NCI-H1417 treated with DMSO at 0.1 percent for 48 hours (cell line): ENCODE results near the gene NEO1.

Source experiments
- DNase-seq: peaks from one replicate; lab custom pipeline; 2025; lab: John Stamatoyannopoulos, UW

Gene NEO1

DNA sequence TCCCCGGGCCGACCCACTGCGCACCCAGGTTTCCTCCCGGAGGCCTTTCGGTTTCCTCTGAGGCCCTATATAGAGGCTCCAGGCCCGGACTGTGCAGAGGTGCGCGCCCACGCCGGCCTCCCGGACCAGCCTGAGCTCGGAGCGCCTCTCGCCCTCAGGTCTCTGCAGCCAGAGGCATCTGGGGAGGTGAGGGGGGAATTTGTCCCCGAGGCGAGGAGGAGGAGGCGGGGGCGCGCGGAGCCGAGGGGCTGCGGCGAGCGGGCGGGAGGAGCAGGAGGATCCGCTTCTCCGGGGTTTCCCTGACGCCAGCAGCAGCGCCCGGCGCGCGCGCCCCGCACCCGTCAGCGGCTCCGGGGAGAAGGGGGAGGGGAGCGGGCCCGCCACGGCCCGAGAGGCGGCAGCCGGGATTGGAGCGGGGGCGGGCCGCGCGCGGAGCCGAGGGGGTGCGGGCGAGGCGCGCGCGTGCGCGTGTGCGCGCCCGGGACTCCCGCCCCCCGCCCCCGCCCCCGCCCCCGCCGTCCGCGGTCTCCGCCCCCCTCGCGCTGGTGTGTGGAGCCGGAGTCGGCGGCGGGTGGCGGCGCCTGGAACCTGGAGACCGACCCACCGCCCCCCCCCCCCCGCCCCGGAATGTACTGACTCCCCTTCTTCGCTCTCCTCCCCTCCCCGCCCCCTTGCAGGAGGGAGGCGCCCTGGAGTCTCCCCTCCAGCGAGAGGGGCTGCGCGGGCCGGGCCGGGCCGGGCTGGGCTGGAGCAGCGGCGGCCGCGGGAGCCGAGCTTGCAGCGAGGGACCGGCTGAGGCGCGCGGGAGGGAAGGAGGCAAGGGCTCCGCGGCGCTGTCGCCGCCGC, at the start of gene NEO1:
NEO1 (plus strand) TSS at position 657 of the 846 bp plus-strand sequence. CDS start 213 bp downstream, outside the sequence.
- DNase-seq, result peak; percentile 74

DNA sequence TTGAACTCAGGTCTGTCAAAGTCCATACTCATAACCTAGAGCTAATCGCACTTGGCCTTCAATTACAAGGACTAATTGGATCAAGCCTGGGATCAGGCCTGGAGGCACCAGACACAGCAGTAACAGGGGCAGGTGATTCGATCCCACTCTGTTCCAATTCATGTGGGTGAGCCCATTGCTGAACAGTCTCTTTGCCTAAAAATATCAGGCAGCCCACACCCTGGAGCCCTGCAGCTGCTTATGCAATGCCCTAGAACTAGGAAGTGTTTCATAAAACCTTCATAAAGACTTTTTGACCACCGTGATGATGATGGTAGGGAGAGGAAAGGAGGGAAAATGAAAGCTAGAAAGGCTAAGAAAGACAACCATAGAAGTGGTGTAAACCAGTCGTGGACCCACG, 47.8 kb upstream of the NEO1 start:
- no peak for DNase-seq

DNA sequence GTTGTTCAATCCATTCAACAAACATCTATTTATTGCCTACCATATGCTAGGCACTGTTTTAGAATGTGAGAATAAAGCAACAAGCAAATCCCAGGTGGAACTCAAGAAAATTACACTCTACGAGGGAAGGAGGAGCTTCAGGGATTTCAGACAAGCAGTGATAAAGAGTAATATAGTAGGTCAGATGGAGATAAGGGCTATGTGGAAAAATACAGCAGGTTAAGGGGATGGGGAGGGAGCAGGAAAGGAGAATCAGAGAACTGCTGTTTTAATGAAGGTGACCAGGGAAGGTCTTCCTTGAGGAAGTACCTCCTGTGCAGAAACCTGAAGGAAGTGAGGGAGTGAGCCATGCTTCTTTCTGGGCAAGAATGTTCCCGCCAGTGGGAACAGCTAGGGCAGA, 47.2 kb upstream of the NEO1 start:
- DNase-seq, result no peak

DNA sequence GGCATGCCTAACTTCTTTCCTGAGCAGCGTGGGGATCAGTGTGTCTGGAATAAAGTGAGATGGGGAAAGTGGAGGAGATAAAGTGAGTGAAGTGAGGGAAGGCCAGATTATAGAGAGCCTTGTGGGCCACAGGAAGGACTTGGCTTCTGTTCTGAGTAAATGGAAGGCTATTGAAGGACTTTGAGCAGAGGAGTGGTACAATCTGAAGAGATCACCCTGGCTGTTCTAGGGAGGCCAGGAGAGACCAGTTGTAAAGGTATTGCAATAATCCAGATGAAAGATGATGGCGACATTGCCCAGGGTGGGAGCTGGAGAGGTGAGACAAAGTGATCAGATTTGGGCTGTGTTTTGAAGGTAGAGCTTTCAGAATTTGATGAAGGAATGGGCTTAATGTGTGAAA, 46.8 kb upstream of the NEO1 start:
- DNase-seq, result no peak

GRCh38 chr15:73006523-73006922, 45.7 kb upstream of the NEO1 start:
- DNase-seq, result no peak

GRCh38 chr15:73009066-73010056, 42.9 kb upstream of the NEO1 start:
- DNase-seq, result no peak

DNA sequence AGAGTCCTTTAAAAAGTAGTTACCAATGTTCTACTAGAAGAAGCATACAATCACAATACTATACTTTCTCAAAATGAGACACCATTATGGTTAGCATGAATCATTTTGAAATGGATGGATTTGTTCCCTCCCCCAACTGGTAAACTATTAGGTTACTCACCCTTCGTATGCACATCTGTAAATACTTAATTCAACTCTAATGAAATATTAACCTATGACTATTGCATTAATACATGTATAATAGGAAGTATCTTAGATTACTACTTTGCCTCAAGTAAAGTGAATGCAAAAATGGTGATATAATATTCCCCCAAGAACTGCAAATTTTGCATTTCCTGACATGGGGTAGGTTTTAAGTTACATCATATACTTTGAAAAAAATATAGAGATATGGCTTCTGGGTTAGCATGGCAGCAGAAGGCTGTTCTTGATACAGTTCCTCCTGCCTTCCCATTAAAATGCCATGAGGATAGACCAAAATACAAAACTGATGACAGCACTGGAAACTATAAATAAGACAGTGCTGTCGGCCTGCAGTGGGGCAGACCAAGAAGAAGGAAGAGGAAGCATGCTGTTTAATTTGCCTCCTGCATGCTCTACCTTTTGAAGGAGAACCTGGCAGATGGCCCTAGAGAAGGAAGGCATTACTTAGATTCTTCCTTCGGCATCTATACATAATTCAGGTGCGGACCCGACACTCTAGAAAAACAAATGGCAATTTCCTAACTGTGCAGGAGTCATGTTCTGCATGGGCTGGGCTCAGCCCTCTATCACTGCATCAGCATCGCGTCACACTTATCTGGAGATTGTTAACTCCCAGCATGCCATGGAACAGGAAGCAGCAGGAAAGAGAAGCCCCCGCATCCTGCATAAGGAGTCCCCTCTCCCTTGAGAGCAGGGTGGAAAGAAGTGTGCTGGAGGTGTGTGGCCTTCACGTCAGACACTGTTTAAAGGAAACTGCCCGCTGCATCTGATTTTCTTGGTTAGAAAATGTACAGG, 41.8 kb upstream of the NEO1 start:
- no peak for DNase-seq

- DNase-seq, result no peak
Observed at GRCh38 chr15:73014904-73015303, 37.4 kb upstream of the NEO1 start.

- no peak for DNase-seq
Observed at GRCh38 chr15:73015493-73015892, 36.8 kb upstream of the NEO1 start.

DNA sequence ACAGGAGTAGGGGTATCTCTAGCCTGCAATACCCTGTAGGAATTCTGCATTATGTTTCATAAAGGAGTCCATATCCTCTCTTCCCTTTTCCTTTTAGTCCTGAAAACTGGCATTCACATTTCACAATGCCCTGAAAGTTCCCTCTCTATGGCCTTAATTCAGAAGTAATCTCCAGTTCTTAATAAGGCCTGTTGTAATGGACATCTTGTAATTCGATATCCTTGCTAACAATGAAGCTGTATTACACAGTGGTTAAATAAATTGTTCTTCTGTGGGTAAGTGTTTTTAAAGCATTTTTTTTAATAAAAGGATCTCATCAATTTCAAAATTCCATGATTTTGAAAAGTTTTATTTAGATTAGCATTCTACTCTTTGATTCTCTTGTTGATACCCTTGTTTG, 34.3 kb upstream of the NEO1 start:
- DNase-seq, result no peak

- no peak for DNase-seq
Observed at GRCh38 chr15:73019154-73019553, 33.1 kb upstream of the NEO1 start.

- DNase-seq, result no peak
Observed at GRCh38 chr15:73019601-73020146, 32.6 kb upstream of the NEO1 start.

- DNase-seq, result no peak
Observed at GRCh38 chr15:73021139-73021621, 31.1 kb upstream of the NEO1 start.

DNA sequence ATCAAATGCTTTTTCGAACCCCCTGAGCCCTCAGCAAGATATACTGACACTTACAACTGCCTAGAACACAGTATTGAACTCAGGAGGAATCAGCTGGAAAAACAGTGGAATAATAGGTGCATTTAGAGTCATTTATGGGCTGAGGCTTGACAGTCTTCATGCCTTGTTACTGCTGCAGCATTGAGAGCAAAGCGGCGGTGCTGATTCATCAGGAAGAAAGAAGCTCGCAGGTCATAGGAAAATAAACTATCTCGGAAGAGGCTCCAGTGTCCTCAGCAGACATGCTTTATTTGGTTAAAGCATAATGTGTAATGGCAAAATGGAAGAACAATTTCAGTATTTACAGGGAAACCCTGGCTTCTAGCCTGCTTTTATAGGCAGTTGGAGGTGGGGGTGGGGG, 30.1 kb upstream of the NEO1 start:
- DNase-seq, result no peak

- no peak for DNase-seq
Observed at GRCh38 chr15:73023071-73023470, 29.2 kb upstream of the NEO1 start.

- no peak for DNase-seq
Observed at GRCh38 chr15:73024168-73024567, 28.1 kb upstream of the NEO1 start.

DNA sequence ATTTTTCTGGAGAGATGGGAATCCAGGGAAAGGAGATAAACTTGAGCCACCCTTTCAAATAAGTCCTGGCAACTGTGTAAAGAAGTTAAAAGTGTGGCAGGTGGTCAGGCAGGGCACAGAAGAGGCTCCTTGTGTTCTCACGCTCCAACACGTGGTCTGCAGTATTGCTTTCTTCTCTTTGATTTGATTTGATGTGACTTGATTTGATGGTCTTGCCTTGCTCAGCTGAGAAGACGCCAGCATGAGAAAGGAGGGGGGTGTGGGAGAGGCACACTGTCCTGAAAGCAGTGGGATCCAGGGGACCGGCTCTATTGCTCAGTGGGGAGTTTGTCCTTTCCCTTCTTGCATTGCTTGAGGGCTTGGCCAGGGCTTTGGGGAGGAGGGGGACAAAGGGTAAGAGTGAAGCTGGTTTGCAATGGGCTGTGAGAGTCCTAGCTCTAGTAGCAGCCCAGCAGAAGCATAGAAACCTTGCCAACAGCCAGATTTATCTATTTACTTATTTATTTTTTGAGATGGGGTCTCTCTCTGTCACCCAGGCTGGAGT, 25.7 kb upstream of the NEO1 start:
- DNase-seq, result no peak

DNA sequence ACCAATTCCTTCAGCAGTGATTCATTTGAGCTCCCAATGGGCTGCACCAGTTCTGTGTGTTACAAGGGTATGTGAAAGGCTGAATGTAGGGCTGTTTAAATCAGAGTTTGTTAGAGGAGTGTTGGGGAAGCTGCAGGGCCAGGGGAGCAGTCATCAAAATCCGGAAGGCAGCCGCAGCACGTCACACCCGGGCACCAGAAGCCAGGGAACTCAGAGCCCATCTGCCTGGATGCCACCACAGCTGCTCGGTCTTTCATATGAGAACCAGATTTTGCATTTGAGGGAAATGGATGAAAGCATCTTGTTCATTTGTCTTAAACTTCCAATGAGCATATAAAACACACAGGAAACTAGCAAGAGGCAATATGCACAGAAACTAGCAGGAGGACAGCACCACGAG, 24.2 kb upstream of the NEO1 start:
- no peak for DNase-seq

- no peak for DNase-seq
Observed at GRCh38 chr15:73028831-73029451, 23.3 kb upstream of the NEO1 start.

DNA sequence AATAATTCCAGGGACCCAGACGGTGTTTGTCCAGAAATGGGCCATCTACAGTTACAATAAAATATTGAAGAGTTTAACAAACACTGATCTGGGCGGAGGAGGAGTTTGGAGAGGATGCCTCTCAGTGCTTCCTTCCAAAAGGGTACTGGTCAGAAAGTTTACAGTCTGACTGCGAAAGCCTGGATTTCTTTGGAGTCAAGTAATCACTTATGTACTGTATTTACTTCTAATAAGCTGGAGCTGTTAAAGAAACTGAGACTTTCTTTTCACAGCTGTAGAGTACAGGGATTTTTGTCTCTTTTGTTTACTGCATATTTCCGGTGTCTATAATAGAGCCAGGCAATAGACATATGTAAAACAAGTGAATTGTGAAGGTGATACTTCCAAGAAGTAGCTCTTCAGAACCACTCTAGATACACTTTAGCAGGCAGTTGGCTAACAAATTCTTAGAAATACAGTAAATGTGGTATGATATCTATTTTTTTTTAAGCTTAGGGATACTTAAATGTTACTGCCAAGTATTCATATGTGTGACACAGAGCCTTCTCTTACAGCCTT, 22.1 kb upstream of the NEO1 start:
- DNase-seq, result no peak
